ENCODE measurements around the gene RBM28.

The RBM28 gene

DNA sequence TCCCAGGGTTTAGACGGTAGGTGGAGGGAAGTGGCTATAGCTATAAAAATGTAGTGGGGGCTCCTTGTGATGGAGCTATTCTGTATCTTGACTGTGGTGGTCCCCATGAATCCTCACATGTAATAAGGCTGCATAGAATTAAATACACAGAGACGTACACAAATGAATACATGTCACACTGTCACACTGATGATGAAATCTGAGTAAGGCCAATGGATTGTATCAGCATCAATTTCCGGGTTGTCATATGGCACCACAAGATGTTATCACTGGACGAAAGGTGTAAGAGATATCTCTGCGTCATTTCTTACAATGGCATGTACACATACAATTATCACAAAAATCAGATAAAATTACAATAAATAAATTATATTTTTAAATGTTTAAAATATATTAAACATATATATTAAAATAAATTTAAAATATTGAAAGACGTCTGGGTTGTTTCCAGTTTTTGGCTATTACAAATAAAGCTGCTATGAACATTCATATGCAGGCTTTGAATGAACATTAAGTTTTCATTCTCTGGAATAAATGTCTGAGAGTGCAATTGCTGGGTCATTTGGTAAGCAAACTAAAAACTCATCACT lies 64.5 kb downstream of the RBM28 start:
- no peak for DNase-seq

DNA sequence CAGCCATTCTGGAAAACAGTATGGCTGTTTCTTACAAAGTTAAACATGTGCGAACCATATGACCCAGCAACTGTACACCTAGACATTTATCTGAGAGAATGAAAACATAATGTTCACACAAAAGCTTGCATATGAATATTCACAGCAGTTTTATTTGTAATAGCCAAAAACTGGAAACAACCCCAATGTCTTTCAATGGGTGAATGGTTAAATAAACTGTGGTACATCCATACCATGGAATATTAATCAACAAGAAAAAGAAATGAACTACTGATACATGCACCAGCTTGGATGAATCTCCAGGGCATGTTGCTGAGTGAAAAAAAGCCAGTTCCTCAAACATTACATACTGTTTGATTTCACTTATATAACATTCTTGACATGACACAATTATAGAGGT lies 65.3 kb downstream of the RBM28 start:
- DNase-seq, result no peak

DNA sequence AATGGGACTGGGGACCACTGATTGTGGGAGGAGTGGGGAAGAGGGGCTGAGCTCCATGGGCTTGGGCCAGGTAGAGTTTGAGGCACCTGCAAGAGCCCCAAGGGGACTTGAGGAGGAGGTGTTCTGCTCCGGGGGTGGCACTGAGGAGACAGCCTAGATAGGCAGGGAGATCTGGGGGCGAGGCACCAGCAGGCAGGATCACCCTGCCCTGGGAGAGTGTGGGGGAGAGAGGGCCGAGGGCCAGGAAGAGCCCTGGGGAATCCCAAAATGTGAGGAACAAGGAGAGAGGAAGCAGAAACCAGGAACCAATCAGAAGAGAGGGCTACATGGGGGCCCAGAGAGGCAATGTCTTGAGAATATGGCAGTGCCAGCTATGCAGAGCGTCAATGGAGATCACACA lies 68.0 kb downstream of the RBM28 start:
- DNase-seq, result no peak

- no peak for DNase-seq
Measured at GRCh38 chr7:128274884-128275603, 68.7 kb downstream of the RBM28 start.

DNA sequence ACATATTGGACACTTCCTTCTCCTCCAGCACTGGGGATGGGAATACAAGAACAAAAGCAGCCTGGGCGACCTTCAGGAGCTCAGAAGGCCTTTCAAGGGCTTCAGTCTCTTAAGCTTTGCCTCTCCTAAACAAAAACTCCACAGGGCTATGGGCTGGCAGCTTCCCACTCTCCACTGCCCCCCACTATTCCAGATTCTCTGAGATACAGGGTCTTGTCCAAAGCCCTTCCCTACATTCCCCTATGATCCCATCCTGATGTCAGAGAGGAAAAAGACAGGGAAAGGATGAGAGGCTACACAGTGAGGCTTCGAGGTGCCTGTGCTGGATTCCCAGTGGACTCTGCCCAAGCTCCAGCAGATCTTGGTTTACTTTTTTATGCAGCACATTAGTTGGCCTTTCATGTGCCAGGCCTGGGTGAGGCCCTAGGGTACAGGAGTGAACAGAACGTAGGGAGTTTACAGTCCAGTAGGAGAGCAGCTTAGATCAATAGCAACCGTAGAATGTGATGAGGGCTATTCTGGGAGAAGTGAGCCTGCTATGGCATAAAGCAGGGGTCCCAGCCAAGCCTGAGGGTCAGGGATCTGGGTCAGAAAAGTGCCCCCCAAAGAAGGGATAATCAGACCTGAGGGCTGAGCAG lies 69.3 kb downstream of the RBM28 start:
- no peak for DNase-seq

DNA sequence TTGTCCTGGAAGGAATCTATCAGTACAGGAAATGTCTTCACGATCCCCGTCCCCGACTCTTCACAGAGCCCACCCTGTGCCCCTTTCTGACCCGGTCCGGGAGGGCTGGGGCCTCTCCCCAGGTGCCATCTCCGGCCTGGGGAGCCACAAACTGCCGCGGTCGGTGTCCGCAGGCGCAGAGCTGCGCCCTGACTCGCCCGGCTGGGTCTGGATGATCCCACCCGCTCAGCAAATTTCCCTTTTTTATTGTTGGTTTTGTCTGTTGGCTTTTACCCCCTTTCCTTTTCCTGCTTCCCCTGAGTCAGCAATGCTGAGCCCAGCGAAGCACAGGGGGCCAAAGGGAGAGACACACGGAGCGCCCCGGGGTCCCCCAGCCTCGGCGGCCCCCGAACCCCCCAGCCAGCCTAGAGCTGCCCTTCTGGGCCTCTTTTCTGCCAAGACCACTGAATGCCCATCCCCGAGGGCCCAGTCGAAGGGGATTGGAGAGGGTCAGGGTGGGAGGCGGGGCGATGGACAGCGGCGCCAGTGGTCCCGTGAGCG lies 71.7 kb downstream of the RBM28 start:
- no peak for DNase-seq

GRCh38 chr7:128271471-128271941 lies 72.2 kb downstream of the RBM28 start:
- DNase-seq, result no peak

GRCh38 chr7:128270826-128271272 lies 72.9 kb downstream of the RBM28 start:
- DNase-seq, result no peak

DNA sequence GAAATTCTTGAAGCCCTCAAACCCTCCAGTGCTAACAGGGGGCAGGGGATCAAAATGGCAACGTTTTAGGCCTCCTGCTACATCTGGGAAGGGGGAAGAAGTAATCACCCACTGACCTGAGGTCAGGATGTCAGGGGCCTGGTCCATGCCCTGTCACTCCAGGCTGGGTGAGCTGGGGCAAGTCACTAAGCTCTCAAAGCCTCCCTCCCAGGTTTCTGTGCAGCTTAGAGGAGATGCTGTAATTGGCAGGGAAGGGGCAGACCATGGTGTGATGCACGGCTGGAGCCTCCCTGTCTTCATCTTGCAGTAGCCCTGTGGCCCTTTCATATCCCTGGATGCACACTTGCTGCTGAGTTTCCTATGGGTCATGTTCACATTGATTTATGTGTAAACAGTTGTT lies 75.5 kb downstream of the RBM28 start:
- DNase-seq, result no peak

DNA sequence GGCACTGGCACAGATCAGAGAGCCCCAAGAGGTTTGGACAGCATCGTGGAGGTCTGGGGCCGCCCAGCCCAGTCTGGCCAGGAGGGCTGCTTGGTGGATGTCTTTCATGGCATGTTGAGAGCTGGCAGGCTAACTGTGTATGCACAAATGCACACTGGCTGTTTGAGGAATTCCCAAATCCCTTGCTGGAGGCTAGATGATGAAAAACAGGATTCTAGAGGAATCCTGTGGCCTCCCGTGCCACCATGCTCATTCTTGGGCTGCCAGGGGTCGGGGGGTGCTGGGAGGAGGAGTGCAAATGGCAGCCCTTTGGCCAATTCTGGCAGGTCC lies 76.1 kb downstream of the RBM28 start:
- DNase-seq, result no peak

- peak; percentile 29 to 65 for DNase-seq
Measured at GRCh38 chr7:128266883-128267594, 76.7 kb downstream of the RBM28 start.

DNA sequence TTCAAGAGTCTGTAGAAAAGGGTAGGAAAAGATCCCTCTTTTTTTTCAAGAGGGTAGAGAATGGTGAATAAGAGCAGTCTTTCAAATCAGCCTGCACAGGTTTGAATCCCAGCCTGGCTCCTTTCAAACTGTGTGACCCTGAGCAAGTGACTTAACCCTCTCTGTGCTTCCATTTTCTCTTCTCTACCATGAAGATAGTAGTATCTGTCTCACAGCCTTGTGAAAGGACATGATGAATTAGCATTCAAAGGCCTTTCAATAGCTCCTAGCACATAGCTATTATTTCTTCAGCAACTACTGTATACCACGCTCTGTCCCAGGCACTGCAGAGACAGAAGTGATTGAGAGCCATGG lies 77.2 kb downstream of the RBM28 start:
- DNase-seq, result no peak

DNA sequence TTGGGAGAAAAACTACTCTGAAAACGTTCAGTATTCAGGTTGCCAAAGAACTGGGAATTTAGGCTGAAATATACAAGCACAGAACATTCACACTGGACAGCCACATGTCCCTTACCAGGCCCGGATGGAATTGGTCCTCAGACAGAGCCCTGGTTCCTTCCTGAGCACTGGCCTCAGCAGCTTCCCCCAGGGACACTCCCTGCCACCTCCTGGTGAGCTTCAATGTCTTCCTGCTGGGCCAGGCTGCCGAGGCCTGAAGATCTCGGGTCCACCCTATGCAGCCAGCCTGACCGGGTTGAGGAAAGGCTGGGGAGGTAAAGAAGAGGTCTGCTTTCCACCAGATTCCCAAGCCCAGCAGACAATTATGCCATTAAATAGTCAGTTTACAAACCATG lies 77.8 kb downstream of the RBM28 start:
- no peak for DNase-seq

- no peak for DNase-seq
Measured at GRCh38 chr7:128265156-128265905, 78.4 kb downstream of the RBM28 start.

DNA sequence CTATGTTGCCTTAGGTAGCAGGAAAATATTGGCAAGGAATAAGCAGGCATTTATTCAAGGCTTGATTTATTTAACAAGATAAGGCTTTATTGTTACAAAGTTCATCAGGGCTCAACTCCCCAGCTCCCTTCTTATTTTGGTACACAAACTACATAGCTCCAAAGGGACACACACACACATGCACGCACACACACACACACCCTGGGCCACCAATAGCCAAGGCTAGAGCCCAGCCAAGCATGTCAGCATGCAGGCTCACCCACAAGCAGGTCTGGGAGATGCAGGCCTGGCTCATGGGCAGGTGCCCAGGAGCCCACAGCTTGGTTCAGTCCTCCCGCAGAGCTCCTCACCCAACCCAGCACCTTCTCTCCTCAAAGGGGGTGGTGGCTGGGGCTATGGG lies 79.2 kb downstream of the RBM28 start:
- no peak for DNase-seq

- no peak for DNase-seq
Measured at GRCh38 chr7:128263420-128263819, 80.3 kb downstream of the RBM28 start.

GRCh38 chr7:128262273-128263028 lies 81.3 kb downstream of the RBM28 start:
- no peak for DNase-seq

DNA sequence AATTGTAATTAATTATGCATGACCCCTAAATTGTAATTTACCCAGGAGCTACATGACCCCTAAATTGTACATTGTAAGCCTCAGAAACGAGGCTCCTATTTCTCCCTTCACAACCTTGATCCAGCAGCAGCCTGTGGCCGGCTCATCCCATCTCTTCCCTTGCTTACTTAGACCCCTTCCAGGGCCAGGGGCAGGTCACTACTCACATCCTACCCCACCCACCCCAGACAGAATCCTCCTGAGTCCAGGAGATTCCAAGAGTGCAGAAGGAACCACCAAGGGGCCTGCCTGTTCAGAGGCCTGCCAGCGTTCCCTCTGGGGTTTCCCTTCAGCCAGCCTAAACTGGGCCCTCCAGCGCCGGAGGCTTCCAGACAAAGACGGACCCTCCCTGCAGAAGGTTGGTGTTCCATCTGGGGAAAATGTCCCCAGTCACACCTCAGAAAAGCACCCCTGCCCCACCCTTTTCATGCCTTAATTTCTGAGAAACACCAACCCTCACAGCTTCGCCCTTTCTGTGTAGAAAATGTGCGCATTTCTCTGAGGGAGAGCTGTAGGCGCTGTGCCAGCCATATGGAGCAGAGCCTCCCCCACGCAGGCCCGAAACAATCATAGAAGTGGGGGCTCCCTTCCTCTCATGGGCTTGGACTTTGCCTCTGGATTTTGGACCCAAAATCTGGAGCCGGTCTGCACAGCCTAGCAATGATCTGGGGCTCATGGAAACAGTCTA lies 83.5 kb downstream of the RBM28 start:
- DNase-seq, result no peak

DNA sequence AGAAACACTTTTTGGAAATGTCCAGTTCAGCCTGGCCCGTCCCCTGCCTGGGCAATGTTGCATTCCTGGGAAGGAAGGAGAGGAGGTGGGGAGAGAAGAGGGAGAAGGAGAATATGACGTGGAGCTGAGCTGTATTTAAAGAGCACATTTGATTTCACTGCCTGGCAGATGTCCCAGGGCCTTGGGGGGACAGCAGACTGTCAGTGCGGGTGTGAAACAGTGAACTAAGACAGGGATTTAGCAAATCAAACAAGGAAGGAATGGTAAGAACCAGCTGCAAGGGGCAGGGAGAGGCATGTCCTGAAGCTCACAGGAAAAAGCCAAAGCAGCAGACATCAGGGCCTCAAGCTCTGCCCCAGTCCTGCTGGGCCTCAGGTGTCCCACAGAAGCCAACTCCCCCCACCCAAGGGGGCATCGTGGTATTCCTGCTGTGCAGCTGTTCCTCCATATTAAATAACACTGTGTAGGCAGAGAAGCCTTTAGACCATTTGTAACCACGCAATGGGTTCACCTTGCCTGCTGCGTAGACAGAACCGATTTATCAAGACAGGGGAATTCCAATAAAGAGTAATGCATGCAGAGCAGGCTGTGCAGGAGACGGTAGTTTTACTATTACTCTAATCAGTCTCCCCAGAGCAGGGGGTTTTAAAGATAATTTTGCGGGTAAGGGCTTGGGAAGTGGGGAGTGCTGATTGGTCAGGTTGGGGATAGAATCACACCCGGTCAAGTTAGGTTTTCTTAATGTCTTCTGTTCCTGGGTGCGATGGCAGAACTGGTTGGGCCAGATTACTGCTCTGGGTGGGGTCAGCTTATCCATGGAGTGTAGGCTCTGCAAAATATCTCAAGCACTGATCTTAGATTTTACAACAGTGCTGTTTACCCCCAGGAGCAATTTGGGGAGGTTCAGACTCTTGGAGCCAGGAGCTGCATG lies 84.3 kb downstream of the RBM28 start:
- no peak for DNase-seq

DNA sequence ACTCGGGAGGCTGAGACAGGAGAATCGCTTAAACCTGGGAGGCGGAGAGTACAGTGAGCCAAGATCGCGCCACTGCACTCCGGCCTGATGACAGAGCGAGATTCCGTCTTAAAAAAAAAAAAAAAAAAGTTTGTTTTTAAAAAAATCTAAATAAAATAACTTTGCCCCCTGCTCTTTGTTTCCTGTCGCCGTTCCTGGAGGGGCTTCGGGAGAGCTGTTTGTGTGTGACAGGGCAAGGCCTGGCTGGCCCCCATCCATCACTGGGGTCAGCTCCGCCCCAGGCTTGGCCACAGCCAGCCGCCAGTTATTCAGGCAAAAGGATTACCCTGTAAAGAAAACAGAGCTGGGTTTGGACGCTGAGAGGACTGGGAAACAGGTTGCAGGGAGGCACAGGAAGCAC lies 86.2 kb downstream of the RBM28 start:
- no peak for DNase-seq

All from NCI-H2081 (cell line).